ENCODE results near the gene PRRG1.
"Not testable (repeated sequence)": the region's sequence is repeated elsewhere in the genome, so short reads cannot be mapped to it uniquely, and the experiment has no call there.

PRRG1 gene

GRCh38 chrX:37476571-37477170 lies 127.5 kb downstream of the PRRG1 start:
- DNase-seq, result no peak

GRCh38 chrX:37484335-37484734 lies 135.2 kb downstream of the PRRG1 start:
- DNase-seq, result not testable (repeated sequence)

GRCh38 chrX:37485429-37485828 lies 136.3 kb downstream of the PRRG1 start:
- no peak for DNase-seq

- no peak for DNase-seq
These were observed 138.1 kb downstream of the PRRG1 start for GRCh38 chrX:37487271-37487670.

- no peak for DNase-seq
These were observed 139.2 kb downstream of the PRRG1 start for GRCh38 chrX:37488323-37488722.

- DNase-seq, result no peak
These were observed 142.5 kb downstream of the PRRG1 start for GRCh38 chrX:37491686-37492085.

GRCh38 chrX:37495760-37496159 lies 146.6 kb downstream of the PRRG1 start:
- DNase-seq, result not testable (repeated sequence)

GRCh38 chrX:37497126-37497525 lies 148.0 kb downstream of the PRRG1 start:
- DNase-seq, result not testable (repeated sequence)

GRCh38 chrX:37498323-37498722 lies 149.2 kb downstream of the PRRG1 start:
- not testable (repeated sequence) for DNase-seq

- not testable (repeated sequence) for DNase-seq
These were observed 150.5 kb downstream of the PRRG1 start for GRCh38 chrX:37499649-37500048.

- no peak for DNase-seq
These were observed 155.8 kb downstream of the PRRG1 start for GRCh38 chrX:37504991-37505390.
